ENCODE data around the gene TMPRSS9.

Gene TMPRSS9

DNA sequence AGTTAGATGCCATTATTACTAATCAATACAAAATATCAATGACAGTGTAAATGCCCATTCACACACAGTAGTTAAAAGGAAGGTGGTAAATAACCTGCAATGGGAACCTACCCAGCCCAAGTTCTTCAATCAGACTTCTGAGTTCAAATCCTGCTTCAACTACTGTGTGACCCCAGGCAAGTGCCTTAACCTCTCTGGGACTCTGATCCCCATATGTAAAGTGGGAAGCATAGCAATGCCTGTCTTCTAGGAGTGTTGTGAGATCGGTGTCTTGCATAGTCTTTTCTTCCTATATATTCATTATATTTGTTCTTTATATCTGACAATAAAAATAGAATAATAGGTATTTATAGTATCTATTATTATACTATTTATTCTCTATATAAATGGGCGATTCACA is 60.4 kb downstream of the TMPRSS9 start:
- no peak overlapping the region for H2AFZ ChIP-seq
- H3K9ac ChIP-seq = no peak overlapping the region
- TF ChIP-seq, protein P1, sequence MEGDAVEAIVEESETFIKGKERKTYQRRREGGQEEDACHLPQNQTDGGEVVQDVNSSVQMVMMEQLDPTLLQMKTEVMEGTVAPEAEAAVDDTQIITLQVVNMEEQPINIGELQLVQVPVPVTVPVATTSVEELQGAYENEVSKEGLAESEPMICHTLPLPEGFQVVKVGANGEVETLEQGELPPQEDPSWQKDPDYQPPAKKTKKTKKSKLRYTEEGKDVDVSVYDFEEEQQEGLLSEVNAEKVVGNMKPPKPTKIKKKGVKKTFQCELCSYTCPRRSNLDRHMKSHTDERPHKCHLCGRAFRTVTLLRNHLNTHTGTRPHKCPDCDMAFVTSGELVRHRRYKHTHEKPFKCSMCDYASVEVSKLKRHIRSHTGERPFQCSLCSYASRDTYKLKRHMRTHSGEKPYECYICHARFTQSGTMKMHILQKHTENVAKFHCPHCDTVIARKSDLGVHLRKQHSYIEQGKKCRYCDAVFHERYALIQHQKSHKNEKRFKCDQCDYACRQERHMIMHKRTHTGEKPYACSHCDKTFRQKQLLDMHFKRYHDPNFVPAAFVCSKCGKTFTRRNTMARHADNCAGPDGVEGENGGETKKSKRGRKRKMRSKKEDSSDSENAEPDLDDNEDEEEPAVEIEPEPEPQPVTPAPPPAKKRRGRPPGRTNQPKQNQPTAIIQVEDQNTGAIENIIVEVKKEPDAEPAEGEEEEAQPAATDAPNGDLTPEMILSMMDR (IDR thresholded peaks at IDR 0.05) = no peak
- no peaks in the 10 kb centered on the region for H3K36me3 ChIP-seq (ENCODE audit: control insufficient read depth, insufficient read depth, low read length)
- H3K27me3 ChIP-seq (ENCODE audit: control insufficient read depth, insufficient read depth, low read length) = no peaks in the 10 kb centered on the region
- H3K4me3 ChIP-seq (ENCODE audit: low read depth, low read length) = no peak overlapping the region
- no peaks in the 10 kb centered on the region for H3K9me3 ChIP-seq (ENCODE audit: control insufficient read depth, low read length)
- H3K27ac ChIP-seq = no peak overlapping the region
- H3K4me2 ChIP-seq (ENCODE audit: low read length) = no peak overlapping the region
- peaks cover 11% of the 10 kb centered on the region for H3K79me2 ChIP-seq
- no peaks in the 10 kb centered on the region for H3K4me1 ChIP-seq

DNA sequence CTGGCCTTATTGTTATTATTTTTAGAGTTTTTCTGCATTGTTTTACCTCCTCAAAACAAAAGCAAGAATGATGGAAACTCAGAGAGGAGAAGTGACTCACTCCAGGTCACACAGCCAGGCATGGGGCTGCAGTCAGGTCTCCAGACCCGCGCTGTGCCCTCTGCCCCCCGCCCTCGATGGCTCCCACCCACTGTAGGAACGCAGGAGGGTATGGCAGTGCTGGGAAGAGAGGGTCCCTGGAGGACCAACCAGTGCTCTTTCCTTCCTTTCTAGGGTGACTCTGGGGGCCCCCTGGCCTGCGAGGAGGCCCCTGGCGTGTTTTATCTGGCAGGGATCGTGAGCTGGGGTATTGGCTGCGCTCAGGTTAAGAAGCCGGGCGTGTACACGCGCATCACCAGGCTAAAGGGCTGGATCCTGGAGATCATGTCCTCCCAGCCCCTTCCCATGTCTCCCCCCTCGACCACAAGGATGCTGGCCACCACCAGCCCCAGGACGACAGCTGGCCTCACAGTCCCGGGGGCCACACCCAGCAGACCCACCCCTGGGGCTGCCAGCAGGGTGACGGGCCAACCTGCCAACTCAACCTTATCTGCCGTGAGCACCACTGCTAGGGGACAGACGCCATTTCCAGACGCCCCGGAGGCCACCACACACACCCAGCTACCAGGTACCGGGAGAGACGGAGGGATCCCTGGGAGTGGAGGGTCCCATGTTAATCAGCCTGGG is 61.7 kb downstream of the TMPRSS9 start:
- H3K4me1 ChIP-seq = peaks cover 6% of the 10 kb centered on the region
- H3K4me3 ChIP-seq (ENCODE audit: low read depth, low read length) = no peak overlapping the region
- no peaks in the 10 kb centered on the region for H3K9me3 ChIP-seq (ENCODE audit: control insufficient read depth, low read length)
- H3K27me3 ChIP-seq (ENCODE audit: control insufficient read depth, insufficient read depth, low read length) = no peaks in the 10 kb centered on the region
- no peak overlapping the region for H3K9ac ChIP-seq
- no peak overlapping the region for H3K27ac ChIP-seq
- peaks cover 24% of the 10 kb centered on the region for H3K79me2 ChIP-seq
- H2AFZ ChIP-seq = no peak overlapping the region
- no peak overlapping the region for H3K4me2 ChIP-seq (ENCODE audit: low read length)
- no peaks in the 10 kb centered on the region for H3K36me3 ChIP-seq (ENCODE audit: control insufficient read depth, insufficient read depth, low read length)
- TF ChIP-seq, protein P1 (IDR thresholded peaks at IDR 0.05) = no peak

DNA sequence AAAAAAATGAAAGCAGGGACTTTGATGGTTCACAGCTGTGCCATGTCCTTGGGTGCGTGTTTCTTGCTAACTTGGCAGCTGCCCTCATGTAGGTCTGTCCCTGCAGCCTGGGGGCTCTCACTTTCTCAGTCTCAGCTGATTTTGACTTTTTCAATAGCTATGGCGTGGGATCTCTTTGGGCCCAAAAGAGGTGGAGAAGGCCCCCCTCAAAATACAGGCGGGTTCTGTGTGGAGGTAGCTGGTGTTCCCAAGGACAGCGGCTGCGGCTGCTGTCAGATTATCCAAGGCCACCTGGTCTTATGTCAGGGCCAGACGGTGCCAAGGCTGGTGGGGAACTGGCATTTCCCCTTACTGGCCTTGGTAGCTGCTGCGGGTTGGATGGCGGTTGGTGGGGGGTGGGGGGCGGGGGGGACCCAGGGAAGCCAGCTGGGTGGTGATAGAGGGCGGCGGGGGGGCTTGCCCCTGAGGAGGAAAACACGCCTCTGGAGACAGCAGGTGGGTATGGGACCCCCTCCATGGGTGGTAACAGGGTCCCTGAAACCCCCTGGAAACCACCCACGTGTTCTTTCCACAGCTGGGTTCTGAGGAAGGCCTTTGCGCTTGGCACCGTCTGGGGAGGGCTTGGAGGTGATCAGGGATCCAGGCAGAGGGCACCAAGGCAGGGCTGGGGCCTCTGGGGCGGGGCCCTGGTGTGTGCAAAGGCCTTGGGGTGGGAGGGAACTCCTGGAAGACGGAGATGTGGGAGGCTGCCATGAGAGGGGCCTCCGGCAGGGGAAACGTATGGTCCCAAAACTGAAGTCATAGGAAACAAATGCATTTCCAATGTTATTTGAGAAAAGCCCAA is 63.2 kb downstream of the TMPRSS9 start:
- H3K27ac ChIP-seq = no peak overlapping the region
- TF ChIP-seq, protein P1 (IDR thresholded peaks at IDR 0.05) = no peak

DNA sequence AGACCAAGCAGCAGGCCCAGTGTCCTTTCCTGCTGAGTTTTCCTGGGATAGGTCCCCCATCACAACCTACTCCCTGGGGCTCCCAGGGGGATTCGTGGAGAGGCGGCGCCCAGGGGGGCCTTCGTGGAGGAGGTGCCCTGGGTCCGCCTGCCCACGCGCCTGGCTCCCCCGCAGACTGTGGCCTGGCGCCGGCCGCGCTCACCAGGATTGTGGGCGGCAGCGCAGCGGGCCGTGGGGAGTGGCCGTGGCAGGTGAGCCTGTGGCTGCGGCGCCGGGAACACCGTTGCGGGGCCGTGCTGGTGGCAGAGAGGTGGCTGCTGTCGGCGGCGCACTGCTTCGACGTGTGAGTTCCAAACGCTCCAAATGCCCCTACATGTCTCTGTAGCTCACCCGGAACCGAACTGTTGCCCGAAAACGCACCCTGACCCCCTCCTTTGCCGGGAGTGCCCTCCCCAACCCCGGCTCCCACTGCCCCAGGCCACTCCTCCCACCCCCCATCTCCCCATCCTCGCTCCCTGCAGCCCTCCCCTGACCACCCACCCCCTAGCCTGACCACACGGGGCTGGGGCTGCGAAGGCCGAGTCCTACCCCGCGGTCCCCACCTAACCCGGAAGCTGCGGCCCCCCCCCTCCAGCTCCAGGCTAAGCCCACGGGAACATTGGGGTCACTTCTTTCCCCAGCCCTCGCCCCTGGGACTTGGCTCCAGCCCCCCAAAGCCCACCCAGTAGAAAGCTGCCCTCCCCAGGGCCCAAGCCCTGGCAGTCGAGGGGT is 64.0 kb downstream of the TMPRSS9 start:
- H2AFZ ChIP-seq = no peak overlapping the region
- no peak overlapping the region for H3K4me3 ChIP-seq (ENCODE audit: low read depth, low read length)
- no peaks in the 10 kb centered on the region for H3K27me3 ChIP-seq (ENCODE audit: control insufficient read depth, insufficient read depth, low read length)
- H3K9me3 ChIP-seq (ENCODE audit: control insufficient read depth, low read length) = no peaks in the 10 kb centered on the region
- no peak overlapping the region for H3K27ac ChIP-seq
- no peaks in the 10 kb centered on the region for H3K36me3 ChIP-seq (ENCODE audit: control insufficient read depth, insufficient read depth, low read length)
- H3K4me1 ChIP-seq = peaks cover 6% of the 10 kb centered on the region
- H3K79me2 ChIP-seq = peaks cover 29% of the 10 kb centered on the region
- H3K4me2 ChIP-seq (ENCODE audit: low read length) = no peak overlapping the region
- TF ChIP-seq, protein P1 (IDR thresholded peaks at IDR 0.05) = no peak
- no peak overlapping the region for H3K9ac ChIP-seq

More for the DNA sequence above, 63.2 kb downstream of the TMPRSS9 start:
- no peaks in the 10 kb centered on the region for H3K36me3 ChIP-seq (ENCODE audit: control insufficient read depth, insufficient read depth, low read length)
- no peak overlapping the region for H3K4me2 ChIP-seq (ENCODE audit: low read length)
- H2AFZ ChIP-seq = no peak overlapping the region
- H3K9me3 ChIP-seq (ENCODE audit: control insufficient read depth, low read length) = no peaks in the 10 kb centered on the region
- peaks cover 29% of the 10 kb centered on the region for H3K79me2 ChIP-seq
- no peak overlapping the region for H3K9ac ChIP-seq
- peaks cover 6% of the 10 kb centered on the region for H3K4me1 ChIP-seq
- H3K4me3 ChIP-seq (ENCODE audit: low read depth, low read length) = no peak overlapping the region
- no peaks in the 10 kb centered on the region for H3K27me3 ChIP-seq (ENCODE audit: control insufficient read depth, insufficient read depth, low read length)
